NCI-H510A (cell line): Measurements from ENCODE around the gene ZMYND11.
"Not testable (repeated sequence)": the region's sequence is repeated elsewhere in the genome, so short reads cannot be mapped to it uniquely, and the experiment has no call there.

ENCODE experiments used
- DNase-seq: peaks from one replicate; lab custom pipeline; 2025; lab: John Stamatoyannopoulos, UW

The ZMYND11 gene

DNA sequence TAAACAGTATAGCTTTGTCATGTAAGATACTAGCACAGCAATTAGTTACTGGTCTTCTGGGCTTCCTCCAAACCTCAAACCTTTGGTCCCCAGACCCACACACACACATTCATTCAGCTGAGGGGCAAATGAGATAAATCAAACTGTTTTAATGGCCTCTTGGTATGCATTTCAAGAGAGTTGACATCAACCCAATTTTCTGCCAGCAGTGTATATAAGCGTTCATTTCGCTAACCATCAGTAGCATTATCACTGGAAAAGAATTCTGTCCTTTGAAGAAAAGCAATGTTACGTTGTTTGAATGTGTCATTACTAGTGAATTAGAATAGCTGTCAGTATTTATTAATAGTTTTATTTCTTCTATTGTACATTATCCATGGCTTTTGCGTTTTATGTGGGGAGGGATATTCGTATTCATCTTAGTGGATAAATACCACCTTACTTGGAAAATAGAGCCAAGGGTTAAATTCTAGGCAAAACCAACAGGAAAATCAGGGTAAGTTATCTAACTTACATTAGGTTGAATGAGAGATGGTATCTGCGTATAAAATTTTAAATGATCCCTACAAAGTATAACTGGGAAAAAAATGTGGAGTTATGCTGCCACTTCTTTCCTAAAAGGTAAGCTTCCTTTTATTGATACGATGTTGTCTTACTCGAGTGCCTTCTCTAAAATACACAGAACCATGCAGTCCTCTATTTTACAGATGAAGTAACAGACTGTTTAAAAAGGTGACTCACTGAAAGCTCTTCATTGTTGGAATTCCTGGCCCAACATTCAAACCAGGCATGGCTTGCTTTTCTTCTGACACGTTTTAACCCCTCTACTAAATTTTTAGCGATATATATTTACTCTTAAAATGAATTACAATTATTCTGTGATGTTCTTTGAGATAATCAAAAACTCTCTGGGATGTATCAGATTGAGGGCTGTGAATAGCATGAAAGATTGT lies 2.0 kb upstream of the ZMYND11 start:
- no peak for DNase-seq

- no peak for DNase-seq
Observed at GRCh38 chr10:134247-135131, 766 bp upstream of the ZMYND11 start.

DNA sequence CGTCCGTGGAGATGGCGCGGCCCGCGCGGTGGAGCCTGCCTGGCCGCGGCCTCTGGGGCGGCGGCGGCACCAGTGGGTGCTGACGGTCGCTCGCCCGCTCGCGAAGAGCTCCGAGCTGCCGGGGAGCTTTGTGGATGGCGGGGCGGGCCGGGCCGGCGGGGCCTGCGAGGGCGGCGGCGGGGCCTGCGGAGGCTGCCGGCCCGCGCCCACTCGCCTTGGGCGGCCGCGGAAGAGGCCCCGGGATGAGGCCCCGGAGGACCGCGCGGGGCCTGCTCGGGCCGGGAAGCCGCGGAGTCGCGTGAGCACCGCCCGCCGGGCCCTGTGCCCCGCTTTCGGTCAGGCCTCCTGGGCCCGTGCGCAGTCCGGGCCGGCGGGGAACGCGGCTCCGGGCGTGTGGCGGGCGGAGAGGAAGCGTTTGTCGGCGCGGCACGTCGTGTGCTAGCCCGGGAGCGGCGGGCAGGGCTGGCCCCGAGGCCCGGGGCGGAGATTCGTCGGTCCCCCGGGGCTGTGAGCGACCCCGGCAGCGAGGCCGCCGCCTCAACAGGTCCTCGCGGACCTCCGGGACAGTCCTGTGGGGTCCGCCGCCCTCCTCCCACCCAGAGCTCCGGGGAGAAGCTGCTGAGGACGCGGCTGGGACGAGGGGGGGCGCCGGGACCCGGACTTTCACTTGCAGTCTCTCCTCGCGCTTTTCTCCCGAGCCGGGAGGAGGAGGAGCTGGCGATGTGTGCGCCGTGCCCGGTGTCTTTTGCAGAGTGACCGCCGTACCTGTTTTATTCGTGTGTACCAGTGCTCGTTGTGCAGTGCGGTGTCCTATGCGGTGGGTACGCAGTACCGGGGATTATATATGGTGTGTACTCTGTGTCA lies 578 bp downstream of the ZMYND11 start:
- DNase-seq = peak; percentile 23

- no peak for DNase-seq
Observed at GRCh38 chr10:136465-136762, 1.2 kb downstream of the ZMYND11 start.

DNA sequence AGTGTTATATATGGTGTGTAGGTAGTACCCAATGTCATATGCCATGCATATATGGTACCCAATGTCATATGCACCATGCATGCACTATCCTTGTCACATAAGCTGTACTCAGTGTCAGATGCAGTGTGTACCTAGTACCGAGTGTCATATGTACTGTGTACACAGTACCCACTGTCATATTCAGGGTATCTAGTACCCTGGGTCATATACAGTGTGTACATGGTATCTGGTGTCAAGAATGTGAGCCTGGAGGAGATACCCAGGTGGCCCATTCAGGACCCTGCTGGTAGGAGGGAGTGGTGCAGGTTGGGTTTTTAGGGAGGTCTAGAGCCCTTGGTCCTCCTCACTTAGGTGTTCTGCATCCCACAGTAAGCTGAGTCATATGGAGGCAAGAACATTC lies 1.8 kb downstream of the ZMYND11 start:
- peak; percentile 8 for DNase-seq

GRCh38 chr10:137606-138005 lies 2.4 kb downstream of the ZMYND11 start:
- DNase-seq = no peak

GRCh38 chr10:142371-142770 lies 7.1 kb downstream of the ZMYND11 start:
- no peak for DNase-seq

- no peak for DNase-seq
Observed at GRCh38 chr10:152915-153314, 17.7 kb downstream of the ZMYND11 start.

- DNase-seq = no peak
Observed at GRCh38 chr10:154348-154747, 19.1 kb downstream of the ZMYND11 start.

DNA sequence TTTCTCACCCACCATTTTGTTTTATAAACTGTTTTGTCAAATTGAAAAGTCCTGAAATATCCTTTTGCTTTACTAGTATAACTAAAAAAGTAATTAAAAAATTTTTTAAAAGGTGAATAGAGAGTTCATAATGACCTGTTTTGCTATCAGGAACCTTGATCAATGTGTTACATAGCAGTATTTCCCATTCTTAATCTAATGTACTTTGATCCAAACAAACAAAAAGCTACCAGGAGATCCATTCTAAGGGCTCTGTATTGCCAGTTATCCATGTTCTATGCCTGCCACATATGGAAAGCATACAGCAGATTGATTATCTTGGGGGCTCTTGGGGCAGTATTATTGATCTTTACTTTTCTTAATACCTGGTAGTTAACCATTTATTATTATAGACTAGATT lies 32.1 kb downstream of the ZMYND11 start:
- no peak for DNase-seq

DNA sequence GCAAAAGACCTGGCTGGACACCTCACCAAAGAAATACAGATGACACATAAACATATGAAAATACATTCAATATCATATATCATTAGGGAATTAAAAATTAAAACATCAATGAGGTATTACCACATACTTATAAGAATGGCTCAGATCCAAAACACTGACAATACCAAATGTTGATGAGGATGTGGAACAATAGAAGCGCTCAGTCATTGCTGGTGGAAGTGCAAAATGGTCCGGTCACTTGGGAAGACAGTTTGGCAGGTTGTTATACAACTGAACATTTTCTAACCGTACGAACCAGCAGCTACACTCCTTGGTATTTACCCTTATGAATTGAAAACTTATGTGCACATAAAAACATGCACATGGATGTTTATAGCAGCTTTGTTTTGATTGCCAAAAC lies 38.5 kb downstream of the ZMYND11 start:
- DNase-seq = no peak

GRCh38 chr10:176677-177076 lies 41.4 kb downstream of the ZMYND11 start:
- DNase-seq = no peak

GRCh38 chr10:178208-178607 lies 43.0 kb downstream of the ZMYND11 start:
- no peak for DNase-seq

DNA sequence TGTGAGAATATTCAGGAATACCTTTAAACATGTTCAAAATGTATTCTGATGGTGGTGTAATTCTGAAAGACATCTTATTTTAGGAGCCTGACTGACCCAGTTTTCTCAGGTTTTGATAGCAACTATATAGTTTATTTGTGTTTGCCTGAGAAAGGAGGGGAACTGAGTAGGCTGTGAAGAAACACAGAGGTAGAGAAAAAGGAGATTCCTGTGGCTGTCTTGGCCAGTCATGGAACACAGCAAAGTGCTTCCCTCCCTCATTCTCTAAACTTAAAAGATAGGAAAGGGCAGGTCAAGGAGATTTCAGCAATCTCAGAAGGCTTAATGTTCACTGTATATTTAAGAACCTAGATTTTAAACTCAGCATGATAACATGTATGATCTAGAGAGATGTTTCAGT lies 43.5 kb downstream of the ZMYND11 start:
- no peak for DNase-seq

DNA sequence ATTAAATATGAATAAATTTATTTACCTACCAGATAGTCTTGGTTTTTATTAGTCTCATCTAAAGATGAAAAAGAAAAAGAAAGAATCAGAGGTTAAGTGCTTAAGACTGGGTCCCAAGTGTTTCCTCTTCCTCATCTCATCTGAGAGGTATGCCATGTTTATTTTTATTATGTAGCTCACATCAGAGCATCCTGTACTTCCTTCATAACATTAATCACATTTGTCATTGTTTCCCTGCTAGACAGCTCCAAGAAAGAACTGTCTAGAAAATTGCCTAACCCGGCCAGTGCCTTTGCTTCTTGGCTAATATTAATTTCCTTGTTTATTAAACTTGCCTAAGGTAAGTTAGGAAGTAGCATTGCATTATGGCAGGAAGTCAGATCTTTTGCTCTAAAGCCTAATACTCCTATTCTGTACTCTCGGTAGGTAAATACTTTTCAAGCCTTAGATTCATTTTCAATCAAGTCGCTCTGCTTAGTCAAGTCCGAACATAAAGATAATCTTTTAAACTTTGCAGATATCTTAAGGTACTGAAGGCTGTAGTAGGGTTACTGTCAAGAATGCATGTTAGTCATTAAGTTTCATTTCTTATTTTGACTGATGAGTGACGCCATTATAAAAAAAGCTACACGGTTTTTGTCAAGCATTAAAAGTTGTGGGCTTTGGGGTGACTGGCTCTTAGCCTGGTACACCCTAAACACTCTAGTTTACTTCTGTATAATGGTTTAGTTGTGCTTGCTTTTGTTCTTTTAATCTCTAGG lies 47.4 kb downstream of the ZMYND11 start:
- DNase-seq = no peak

GRCh38 chr10:184174-184573 lies 48.9 kb downstream of the ZMYND11 start:
- no peak for DNase-seq

DNA sequence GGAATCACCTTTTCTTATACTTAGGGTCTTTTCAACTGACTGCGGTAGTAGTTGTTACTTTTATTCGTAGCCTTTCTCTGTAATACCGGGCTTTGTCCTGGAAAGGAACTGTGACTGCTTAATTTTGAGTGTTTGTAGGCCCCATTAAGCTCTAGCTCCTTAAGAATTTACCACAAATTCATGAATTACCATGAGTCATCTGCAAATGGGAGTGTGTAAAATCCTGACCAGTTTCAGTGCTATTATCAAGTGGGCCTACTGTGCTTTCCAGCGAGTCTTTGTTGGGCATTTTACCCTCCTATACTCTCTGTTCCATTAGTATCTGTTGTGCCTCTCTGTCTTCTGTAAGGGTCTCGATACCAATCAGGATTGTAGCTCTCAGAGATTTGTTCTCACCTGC lies 49.7 kb downstream of the ZMYND11 start:
- DNase-seq = no peak

- DNase-seq = not testable (repeated sequence)
Observed at GRCh38 chr10:185571-185970, 50.3 kb downstream of the ZMYND11 start.

- DNase-seq = no peak
Observed at GRCh38 chr10:186911-187310, 51.7 kb downstream of the ZMYND11 start.

DNA sequence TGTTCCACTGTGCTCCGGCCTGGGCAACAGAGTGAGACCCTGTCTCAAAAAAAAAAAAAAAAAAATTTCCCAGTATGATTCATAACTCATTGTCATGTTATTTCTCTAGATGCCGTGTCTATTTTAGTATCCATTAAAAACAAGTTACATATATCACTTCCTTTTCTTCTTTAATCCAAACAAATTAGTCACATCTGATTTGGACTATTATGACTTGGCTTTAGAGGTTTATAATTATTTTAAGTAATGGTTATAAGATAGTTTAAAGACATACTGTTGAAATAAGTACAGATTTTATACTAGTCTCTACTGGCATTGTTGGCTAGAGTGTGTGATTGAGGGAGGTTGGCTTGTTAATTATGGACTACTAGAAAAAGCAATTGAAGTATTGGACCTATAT lies 53.3 kb downstream of the ZMYND11 start:
- DNase-seq = no peak

DNA sequence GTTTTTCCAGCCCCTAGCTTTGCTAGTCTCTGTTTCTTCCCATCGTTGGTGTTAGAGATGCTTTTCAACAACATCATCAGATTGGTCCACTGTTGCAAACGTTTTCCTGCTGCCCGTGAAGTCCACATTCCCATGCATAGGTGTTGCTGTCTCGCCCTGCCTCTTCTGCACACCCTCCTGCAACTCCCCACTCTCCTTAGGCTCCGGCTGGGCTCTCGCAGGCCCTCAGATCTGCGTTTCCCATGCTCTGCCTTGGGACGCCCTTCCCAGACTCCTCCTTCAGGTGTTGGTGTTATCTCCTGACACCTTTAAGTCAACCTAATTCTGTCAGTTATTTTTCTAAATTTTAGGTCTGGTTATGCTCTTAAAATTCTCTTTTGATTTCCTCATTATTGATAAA lies 55.0 kb downstream of the ZMYND11 start:
- no peak for DNase-seq
